ENCODE results near the gene KRTAP1-5. TPM values are rescaled to one million over a fixed set of nuclear protein-coding genes. Genes with fewer than 3 reads are reported as not detected.
"Not testable (repeated sequence)": the region's sequence is repeated elsewhere in the genome, so short reads cannot be mapped to it uniquely, and the experiment has no call there.

The KRTAP1-5 gene
- total RNA-seq, 6 experiments from 2014 or later, result not detected

DNA sequence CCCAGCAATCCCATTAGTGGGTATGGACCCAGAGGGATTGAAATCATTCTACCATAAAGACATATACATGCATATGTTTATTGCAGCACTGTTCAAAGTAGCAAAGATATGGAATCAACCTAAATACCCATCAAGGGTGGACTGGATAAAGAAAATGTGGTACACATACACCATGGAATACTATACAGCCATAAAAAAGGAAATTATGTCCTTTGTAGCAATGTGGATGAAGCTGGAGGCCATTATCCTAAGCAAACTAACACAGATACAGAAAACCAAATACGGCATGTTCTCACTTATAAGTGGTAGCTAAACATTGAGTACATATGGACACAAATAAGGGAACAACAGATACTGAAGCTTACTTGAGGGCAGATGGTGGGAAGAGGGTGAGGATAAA lies 30.5 kb upstream of the KRTAP1-5 start:
- ATAC-seq, result no peak
- no peaks in the 10 kb centered on the region for H3K4me1 ChIP-seq
- WGBS (ENCODE audit: insufficient coverage, low coverage, low lambda C conversion rate, missing lambda C conversion rate), result 71% methylated on average over 1 of the region's 1 CpG

DNA sequence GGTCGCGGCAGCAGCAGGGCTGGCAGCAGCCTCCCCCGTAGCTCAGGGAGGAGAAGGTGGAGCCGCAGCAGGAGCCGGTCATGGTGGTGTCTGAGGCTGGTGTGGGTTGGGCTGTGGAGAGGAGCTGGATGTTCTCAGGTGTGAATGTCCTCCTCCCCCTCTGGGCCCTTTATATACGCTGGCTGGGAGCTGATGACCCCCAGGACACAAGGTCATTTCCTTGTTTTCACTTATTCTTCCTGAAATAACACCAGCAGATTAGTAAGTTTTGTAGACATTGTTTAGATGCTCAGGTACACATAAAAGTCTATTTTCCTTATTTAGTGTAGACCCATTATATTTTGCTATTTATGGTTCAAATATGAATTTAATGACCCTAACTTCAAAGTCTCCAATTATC lies 28.1 kb upstream of the KRTAP1-5 start, which contains the start of gene KRTAP2-2:
Gene KRTAP2-2 (minus strand): TSS at position 101 of the 400 bp plus-strand sequence. CDS start 19 bp downstream, at position 82.
- intact Hi-C loops (cut with DNase I); ATAC-seq; DNase-seq; H3K27ac ChIP-seq; H3K4me1 ChIP-seq; H3K36me3 ChIP-seq; H3K27me3 ChIP-seq; H3K9me3 ChIP-seq; H3K4me3 ChIP-seq: not testable (repeated sequence)
- whole genome bisulfite sequencing (ENCODE audit: insufficient coverage, low coverage, low lambda C conversion rate, missing lambda C conversion rate), result 20% methylated on average over 1 of the region's 6 CpGs

More for the DNA sequence above, 30.5 kb upstream of the KRTAP1-5 start:
- no peak for TF ChIP-seq POLR2A (IDR thresholded peaks at IDR 0.05)
- TF ChIP-seq, protein P1, sequence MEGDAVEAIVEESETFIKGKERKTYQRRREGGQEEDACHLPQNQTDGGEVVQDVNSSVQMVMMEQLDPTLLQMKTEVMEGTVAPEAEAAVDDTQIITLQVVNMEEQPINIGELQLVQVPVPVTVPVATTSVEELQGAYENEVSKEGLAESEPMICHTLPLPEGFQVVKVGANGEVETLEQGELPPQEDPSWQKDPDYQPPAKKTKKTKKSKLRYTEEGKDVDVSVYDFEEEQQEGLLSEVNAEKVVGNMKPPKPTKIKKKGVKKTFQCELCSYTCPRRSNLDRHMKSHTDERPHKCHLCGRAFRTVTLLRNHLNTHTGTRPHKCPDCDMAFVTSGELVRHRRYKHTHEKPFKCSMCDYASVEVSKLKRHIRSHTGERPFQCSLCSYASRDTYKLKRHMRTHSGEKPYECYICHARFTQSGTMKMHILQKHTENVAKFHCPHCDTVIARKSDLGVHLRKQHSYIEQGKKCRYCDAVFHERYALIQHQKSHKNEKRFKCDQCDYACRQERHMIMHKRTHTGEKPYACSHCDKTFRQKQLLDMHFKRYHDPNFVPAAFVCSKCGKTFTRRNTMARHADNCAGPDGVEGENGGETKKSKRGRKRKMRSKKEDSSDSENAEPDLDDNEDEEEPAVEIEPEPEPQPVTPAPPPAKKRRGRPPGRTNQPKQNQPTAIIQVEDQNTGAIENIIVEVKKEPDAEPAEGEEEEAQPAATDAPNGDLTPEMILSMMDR (IDR thresholded peaks at IDR 0.05), result no peak
- DNase-seq, result no peak
- Histone ChIP-seq H3K36me3 (no peaks in the 10 kb centered on the region), H3K9me3 (no peaks in the 10 kb centered on the region), H3K27ac (no peak overlapping the region), H3K27me3 (peaks cover 0 to 5% of the 10 kb centered on the region in 2 donors), H3K4me3 (no peak overlapping the region)
- intact Hi-C loops (cut with DNase I), result no loop called here

DNA sequence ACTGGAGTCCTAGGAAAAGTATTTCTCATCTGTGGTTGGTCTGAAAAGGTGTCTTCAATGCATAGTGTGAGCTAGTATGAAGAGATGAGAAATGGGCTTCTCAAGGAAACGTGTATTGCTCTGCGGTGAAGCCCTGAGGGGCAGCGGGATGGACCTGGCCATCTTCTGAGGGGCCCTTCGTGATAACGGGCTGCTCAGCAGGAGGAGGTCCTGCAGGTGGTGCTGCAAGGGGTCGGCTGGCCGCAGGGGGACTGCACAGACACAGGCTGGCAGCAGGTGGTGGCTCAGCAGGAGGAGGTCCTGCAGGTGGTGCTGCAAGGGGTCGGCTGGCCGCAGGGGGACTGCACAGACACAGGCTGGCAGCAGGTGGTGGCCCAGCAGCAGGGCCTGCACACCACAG lies 27.5 kb upstream of the KRTAP1-5 start:
- intact Hi-C loops (cut with DNase I); ATAC-seq: not testable (repeated sequence)

DNA sequence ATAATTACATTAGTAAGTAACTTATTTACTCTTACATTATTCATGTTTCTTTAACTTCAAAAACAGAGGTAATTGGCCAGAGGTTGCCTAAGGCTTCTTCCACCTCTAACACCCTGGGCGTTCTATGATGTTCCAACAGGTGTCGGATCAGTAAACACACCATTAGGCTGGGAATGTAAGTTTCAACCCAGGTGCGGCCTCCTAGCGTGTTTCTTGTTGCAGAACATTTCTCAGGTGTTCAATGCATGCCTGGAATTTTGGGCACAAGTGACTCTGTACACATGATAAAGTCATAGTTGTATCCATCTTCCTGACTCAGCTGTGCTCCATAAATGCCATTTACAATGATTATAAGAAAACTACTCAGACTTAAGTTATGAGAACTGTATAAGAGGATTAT lies 27.0 kb upstream of the KRTAP1-5 start:
- WGBS (ENCODE audit: insufficient coverage, low coverage, low lambda C conversion rate, missing lambda C conversion rate), result 87% methylated on average over 4 of the region's 4 CpGs
- TF ChIP-seq, protein P1 (IDR thresholded peaks at IDR 0.05), result no peak
- TF ChIP-seq POLR2A (IDR thresholded peaks at IDR 0.05), result no peak
- no peak for DNase-seq

More for the DNA sequence above, 27.5 kb upstream of the KRTAP1-5 start:
- H3K27ac ChIP-seq, DNase-seq, H3K9me3 ChIP-seq, H3K4me1 ChIP-seq, H3K27me3 ChIP-seq, H3K4me3 ChIP-seq, H3K36me3 ChIP-seq: not testable (repeated sequence)
- WGBS (ENCODE audit: insufficient coverage, low coverage, low lambda C conversion rate, missing lambda C conversion rate), result 60% methylated on average over 3 of the region's 9 CpGs

DNA sequence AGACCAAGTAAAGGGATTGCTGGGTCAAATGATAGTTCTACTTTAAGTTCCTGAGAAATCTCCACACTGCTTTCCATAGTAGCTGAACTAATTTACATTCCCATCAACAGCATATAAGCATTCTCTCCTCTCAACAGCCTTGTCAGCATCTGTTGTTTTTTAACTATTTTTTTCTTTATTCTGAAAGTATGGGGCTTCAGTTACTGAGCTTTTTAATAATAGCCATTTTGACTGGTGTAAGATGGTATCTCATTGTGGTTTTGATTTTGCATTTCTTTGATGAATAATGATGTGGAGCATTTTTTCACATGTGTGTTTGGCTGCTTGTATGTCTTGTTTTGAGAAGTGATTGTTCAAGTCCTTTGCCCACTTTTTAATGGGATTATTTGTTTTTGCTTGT lies 25.6 kb upstream of the KRTAP1-5 start:
- TF ChIP-seq, protein P1 (IDR thresholded peaks at IDR 0.05), result no peak
- TF ChIP-seq POLR2A (IDR thresholded peaks at IDR 0.05), result no peak
- Histone ChIP-seq H3K9me3 (no peaks in the 10 kb centered on the region), H3K27ac (no peak overlapping the region), H3K4me3 (no peak overlapping the region), H3K27me3 (no peaks in the 10 kb centered on the region), H3K4me1 (no peaks in the 10 kb centered on the region), H3K36me3 (no peaks in the 10 kb centered on the region)
- intact Hi-C loops (cut with DNase I), result no loop called here
- DNase-seq (no peak), ATAC-seq (no peak)

More for the DNA sequence above, 27.0 kb upstream of the KRTAP1-5 start:
- intact Hi-C loops (cut with DNase I), result no loop called here
- Histone ChIP-seq H3K27ac (no peak overlapping the region), H3K4me3 (no peak overlapping the region), H3K4me1 (no peaks in the 10 kb centered on the region), H3K9me3 (no peaks in the 10 kb centered on the region), H3K36me3 (no peaks in the 10 kb centered on the region), H3K27me3 (no peaks in the 10 kb centered on the region)
- no peak for ATAC-seq

DNA sequence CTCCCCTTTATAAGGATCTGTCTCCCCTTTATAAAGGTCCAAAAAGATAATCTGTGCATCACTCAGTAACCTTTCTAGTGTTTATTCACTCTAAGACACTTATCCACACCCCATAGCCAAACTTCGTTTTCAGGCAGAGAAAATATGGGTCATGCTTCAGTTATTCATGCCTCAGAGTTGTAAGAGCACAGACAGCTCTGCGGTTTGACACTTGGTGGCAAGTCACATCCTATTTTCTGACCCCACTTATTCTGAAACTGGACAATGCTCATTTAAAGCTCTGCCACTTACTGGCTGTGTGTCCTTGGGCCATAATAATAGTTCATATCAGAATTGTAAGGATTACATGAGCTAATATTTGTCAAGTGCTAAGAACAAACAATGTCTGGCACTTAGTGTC lies 22.1 kb upstream of the KRTAP1-5 start:
- Histone ChIP-seq H3K27ac (no peak overlapping the region), H3K27me3 (no peaks in the 10 kb centered on the region), H3K9me3 (no peaks in the 10 kb centered on the region), H3K4me3 (no peak overlapping the region), H3K4me1 (no peaks in the 10 kb centered on the region), H3K36me3 (no peaks in the 10 kb centered on the region)
- TF ChIP-seq, protein P1 (IDR thresholded peaks at IDR 0.05), result no peak
- no peak for TF ChIP-seq POLR2A (IDR thresholded peaks at IDR 0.05)
- WGBS (ENCODE audit: insufficient coverage, low coverage, low lambda C conversion rate, missing lambda C conversion rate), result 37% methylated on average over 2 of the region's 2 CpGs
- ATAC-seq, result no peak
- intact Hi-C loops (cut with DNase I), result no loop called here
- DNase-seq, result no peak
